Measurements from ENCODE around the gene MAP3K14. TPM values are rescaled to one million over a fixed set of nuclear protein-coding genes. Genes with fewer than 3 reads are reported as not detected.

The MAP3K14 gene
- total RNA-seq, 1 experiment from 2014 or later, result 3.0 TPM

GRCh38 chr17:45314741-45315647, 1.8 kb downstream of the MAP3K14 start:
- H3K9me3 ChIP-seq (ENCODE audit: low read depth, low read length, poor library complexity, severe bottlenecking), result no peaks in the 10 kb centered on the region
- H3K27ac ChIP-seq (ENCODE audit: low read depth, low read length, poor library complexity, severe bottlenecking), result no peak overlapping the region
- CTCF ChIA-PET, result no interaction called here
- no peak overlapping the region for H3K4me3 ChIP-seq (ENCODE audit: low read depth, low read length, poor library complexity, severe bottlenecking)
- intact Hi-C loops (cut with micrococcal nuclease; ENCODE audit: unreplicated experiment), result loop anchor here (10.0 kb wide), 1 partner anchor 60 kb away; no protein-coding TSS in a partner anchor
- no peak for DNase-seq (ENCODE audit: low spot score)
- no TSS peak for BruUV-seq (replicated peaks)
- H3K36me3 ChIP-seq (ENCODE audit: insufficient read depth, low read length, poor library complexity, severe bottlenecking), result no peaks in the 10 kb centered on the region
- POLR2A ChIA-PET (ENCODE audit: low non-redundant PET), result no interaction called here
- peaks cover 12% of the 10 kb centered on the region for H3K4me1 ChIP-seq (ENCODE audit: insufficient read depth, low read length, poor library complexity, severe bottlenecking)
- H3K27me3 ChIP-seq (replicated peaks; ENCODE audit: insufficient read depth, low read depth, low read length, poor library complexity), result no peaks in the 10 kb centered on the region
- TF ChIP-seq, protein P1, sequence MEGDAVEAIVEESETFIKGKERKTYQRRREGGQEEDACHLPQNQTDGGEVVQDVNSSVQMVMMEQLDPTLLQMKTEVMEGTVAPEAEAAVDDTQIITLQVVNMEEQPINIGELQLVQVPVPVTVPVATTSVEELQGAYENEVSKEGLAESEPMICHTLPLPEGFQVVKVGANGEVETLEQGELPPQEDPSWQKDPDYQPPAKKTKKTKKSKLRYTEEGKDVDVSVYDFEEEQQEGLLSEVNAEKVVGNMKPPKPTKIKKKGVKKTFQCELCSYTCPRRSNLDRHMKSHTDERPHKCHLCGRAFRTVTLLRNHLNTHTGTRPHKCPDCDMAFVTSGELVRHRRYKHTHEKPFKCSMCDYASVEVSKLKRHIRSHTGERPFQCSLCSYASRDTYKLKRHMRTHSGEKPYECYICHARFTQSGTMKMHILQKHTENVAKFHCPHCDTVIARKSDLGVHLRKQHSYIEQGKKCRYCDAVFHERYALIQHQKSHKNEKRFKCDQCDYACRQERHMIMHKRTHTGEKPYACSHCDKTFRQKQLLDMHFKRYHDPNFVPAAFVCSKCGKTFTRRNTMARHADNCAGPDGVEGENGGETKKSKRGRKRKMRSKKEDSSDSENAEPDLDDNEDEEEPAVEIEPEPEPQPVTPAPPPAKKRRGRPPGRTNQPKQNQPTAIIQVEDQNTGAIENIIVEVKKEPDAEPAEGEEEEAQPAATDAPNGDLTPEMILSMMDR (conservative IDR thresholded peaks at IDR 0.05; ENCODE audit: low read depth, low read length), result no peak
- no peak for TF ChIP-seq EZH2 (IDR thresholded peaks at IDR 0.05; ENCODE audit: borderline replicate concordance, low read depth, low read length, poor library complexity, severe bottlenecking)

GRCh38 chr17:45313996-45314740, 2.7 kb downstream of the MAP3K14 start:
- H3K27me3 ChIP-seq (replicated peaks; ENCODE audit: insufficient read depth, low read depth, low read length, poor library complexity), result no peaks in the 10 kb centered on the region
- intact Hi-C loops (cut with micrococcal nuclease; ENCODE audit: unreplicated experiment), result loop anchor here (10.0 kb wide), 1 partner anchor 61 kb away; no protein-coding TSS in a partner anchor
- peaks cover 12% of the 10 kb centered on the region for H3K4me1 ChIP-seq (ENCODE audit: insufficient read depth, low read length, poor library complexity, severe bottlenecking)
- no peak overlapping the region for H3K4me3 ChIP-seq (ENCODE audit: low read depth, low read length, poor library complexity, severe bottlenecking)
- H3K36me3 ChIP-seq (ENCODE audit: insufficient read depth, low read length, poor library complexity, severe bottlenecking), result no peaks in the 10 kb centered on the region
- H3K27ac ChIP-seq (ENCODE audit: low read depth, low read length, poor library complexity, severe bottlenecking), result no peak overlapping the region
- DNase-seq (ENCODE audit: low spot score), result no peak
- ChIA-PET CTCF (no interaction called here), POLR2A (ENCODE audit: low non-redundant PET) (no interaction called here)
- BruUV-seq (replicated peaks), result no TSS peak
- TF ChIP-seq EZH2 (IDR thresholded peaks at IDR 0.05; ENCODE audit: borderline replicate concordance, low read depth, low read length, poor library complexity, severe bottlenecking), result no peak
- TF ChIP-seq, protein P1 (conservative IDR thresholded peaks at IDR 0.05; ENCODE audit: low read depth, low read length), result no peak
- H3K9me3 ChIP-seq (ENCODE audit: low read depth, low read length, poor library complexity, severe bottlenecking), result no peaks in the 10 kb centered on the region

DNA sequence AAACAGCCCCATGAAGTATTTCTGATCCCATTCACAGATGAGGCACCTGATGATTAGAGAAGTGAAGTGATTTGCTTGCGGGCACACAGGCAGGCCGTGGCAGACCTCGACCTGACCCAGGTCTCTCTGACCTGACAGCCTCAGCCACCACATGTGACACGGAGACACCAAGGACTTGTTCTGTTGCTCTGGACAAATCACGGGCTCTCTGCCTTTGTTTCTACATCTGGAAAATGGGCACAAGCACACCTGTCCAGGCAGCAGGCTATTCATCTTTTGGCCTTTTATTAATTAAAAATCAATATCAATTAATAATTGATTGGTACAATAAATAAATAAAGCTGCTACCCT, 3.4 kb downstream of the MAP3K14 start:
- H3K4me1 ChIP-seq (ENCODE audit: insufficient read depth, low read length, poor library complexity, severe bottlenecking), result peaks cover 12% of the 10 kb centered on the region
- intact Hi-C loops (cut with micrococcal nuclease; ENCODE audit: unreplicated experiment), result loop anchor here (10.0 kb wide), 1 partner anchor 61 kb away; no protein-coding TSS in a partner anchor
- no peak for DNase-seq (ENCODE audit: low spot score)
- H3K27ac ChIP-seq (ENCODE audit: low read depth, low read length, poor library complexity, severe bottlenecking), result no peak overlapping the region
- no TSS peak for BruUV-seq (replicated peaks)
- TF ChIP-seq EZH2 (IDR thresholded peaks at IDR 0.05; ENCODE audit: borderline replicate concordance, low read depth, low read length, poor library complexity, severe bottlenecking), result no peak
- TF ChIP-seq, protein P1 (conservative IDR thresholded peaks at IDR 0.05; ENCODE audit: low read depth, low read length), result no peak
- ChIA-PET POLR2A (ENCODE audit: low non-redundant PET) (no interaction called here), CTCF (no interaction called here)
- H3K9me3 ChIP-seq (ENCODE audit: low read depth, low read length, poor library complexity, severe bottlenecking), result no peaks in the 10 kb centered on the region
- no peaks in the 10 kb centered on the region for H3K27me3 ChIP-seq (replicated peaks; ENCODE audit: insufficient read depth, low read depth, low read length, poor library complexity)
- no peaks in the 10 kb centered on the region for H3K36me3 ChIP-seq (ENCODE audit: insufficient read depth, low read length, poor library complexity, severe bottlenecking)
- H3K4me3 ChIP-seq (ENCODE audit: low read depth, low read length, poor library complexity, severe bottlenecking), result no peak overlapping the region

Data from A673 (cell line).